OCI-LY7 (cell line): ENCODE results near the gene EPHB1. TPM values are rescaled to one million over a fixed set of nuclear protein-coding genes. Genes with fewer than 3 reads are reported as not detected.

Experiments used
- BruUV-seq: library from RNA; stranded (reverse); fragments of 400-500 nt; replicated peaks from 2 replicates; lab custom pipeline; 2021; lab: Mats Ljungman, UMichigan
- CTCF ChIA-PET: fragments of 300-600 bp; sonication (Branson Sonifier 250); formaldehyde crosslinking; loops from one replicate; lab custom pipeline; 2022; ENCODE audit warnings: antibody characterized with exemption; ENCODE audit not compliant: unreplicated experiment; lab: Charles Lee
- POLR2A ChIA-PET: fragments of 300-600 bp; sonication (Branson Sonifier 250); formaldehyde crosslinking; loops from one replicate; lab custom pipeline; 2022; ENCODE audit warnings: antibody characterized with exemption; lab: Charles Lee
- DNase-seq: peaks from one replicate; pipeline ENCODE4 v3.0.0-alpha.2; 2015; ENCODE audit warnings: low spot score
- H2AFZ ChIP-seq: fragments of 200-600 bp; sonication (generic), shearing (Covaris generic); 2 replicates; pipeline ENCODE4 v1.6.1; 2014; ENCODE audit warnings: mild to moderate bottlenecking, antibody characterized with exemption, low read length, moderate library complexity
- H3K27ac ChIP-seq: fragments of 200-600 bp; sonication (generic); 2 replicates; pipeline ENCODE4 v1.5.1; 2014; ENCODE audit warnings: mixed run types, low read depth, mild to moderate bottlenecking, moderate library complexity, low read length, inconsistent platforms; ENCODE audit not compliant: poor library complexity, severe bottlenecking
- H3K36me3 ChIP-seq: fragments of 200-600 bp; sonication (generic); 2 replicates; pipeline ENCODE4 v1.6.1; 2014; ENCODE audit warnings: mild to moderate bottlenecking, antibody characterized with exemption, low read length, moderate library complexity, mixed read lengths; ENCODE audit not compliant: insufficient read depth
- H3K4me1 ChIP-seq: fragments of 200-600 bp; sonication (generic); 2 replicates; pipeline ENCODE4 v1.5.1; 2014; ENCODE audit warnings: mild to moderate bottlenecking, low read length; ENCODE audit not compliant: insufficient read depth, poor library complexity, severe bottlenecking
- H3K4me2 ChIP-seq: fragments of 200-600 bp; sonication (generic); 2 replicates; pipeline ENCODE4 v1.6.1; 2014; ENCODE audit warnings: mild to moderate bottlenecking, low read length
- H3K4me3 ChIP-seq: fragments of 200-600 bp; sonication (generic); 2 replicates; pipeline ENCODE4 v1.5.1; 2014; ENCODE audit warnings: mild to moderate bottlenecking, low read depth, low read length; ENCODE audit not compliant: poor library complexity, severe bottlenecking
- H3K79me2 ChIP-seq: fragments of 200-600 bp; sonication (generic); 2 replicates; pipeline ENCODE4 v1.6.1; 2016; ENCODE audit warnings: low read depth, mild to moderate bottlenecking, low read length, moderate library complexity, mixed read lengths; ENCODE audit not compliant: insufficient read depth
- H3K9me2 ChIP-seq: fragments of 200-600 bp; sonication (generic); 2 replicates; pipeline ENCODE4 v1.6.1; 2016; ENCODE audit warnings: mild to moderate bottlenecking, low read length, mixed read lengths; ENCODE audit not compliant: insufficient read depth
- H3K9me3 ChIP-seq: fragments of 200-600 bp; sonication (generic); 2 replicates; pipeline ENCODE4 v1.6.1; 2014; ENCODE audit warnings: mild to moderate bottlenecking, mixed run types, low read length, mixed read lengths
- H4K20me1 ChIP-seq: fragments of 200-600 bp; sonication (generic); 2 replicates; pipeline ENCODE4 v1.6.1; 2014; ENCODE audit warnings: mild to moderate bottlenecking, antibody characterized with exemption, low read length, moderate library complexity, mixed read lengths; ENCODE audit not compliant: insufficient read depth
- CTCF ChIP-seq: fragments of 200-600 bp; sonication (generic); conservative IDR thresholded peaks from 2 replicates; pipeline ENCODE4 v1.5.1; 2014; ENCODE audit warnings: mild to moderate bottlenecking, antibody characterized with exemption, low read length, moderate library complexity, mixed read lengths
- EZH2phosphoT487 ChIP-seq: fragments of 200-600 bp; sonication (generic); IDR thresholded peaks from 2 replicates; pipeline ENCODE4 v1.6.1; 2018; ENCODE audit warnings: low read depth, borderline replicate concordance, mild to moderate bottlenecking, mixed run types, antibody characterized with exemption, low read length, moderate library complexity, mixed read lengths
- intact Hi-C: fragments of 100-400 bp; cut with micrococcal nuclease; formaldehyde crosslinking; loops from one replicate; pipeline ENCODE4 v1.10.0; 2022; ENCODE audit not compliant: unreplicated experiment
- total RNA-seq, 2 experiments: library from RNA; depleted of rRNA in 1 of 2; stranded (reverse); fragments of >200 nt in 1 of 2; shearing (Covaris generic) in 1 of 2; gene quantifications; 2 replicates each; pipeline ENCODE4 v1.2.3, GENCODE V29; 2014 to 2022

Gene EPHB1
- total RNA-seq, 2 experiments from 2014 or later: 0.54 to 1.3 TPM

- Histone ChIP-seq H3K4me1 (no peaks in the 10 kb centered on the region), H3K36me3 (no peaks in the 10 kb centered on the region), H3K9me3 (no peaks in the 10 kb centered on the region), H3K27ac (no peak overlapping the region), H4K20me1 (no peaks in the 10 kb centered on the region), H3K79me2 (no peaks in the 10 kb centered on the region), H3K4me3 (no peak overlapping the region), H2AFZ (no peak overlapping the region), H3K9me2 (no peaks in the 10 kb centered on the region), H3K4me2 (no peak overlapping the region)
- no peak for DNase-seq
- TF ChIP-seq EZH2phosphoT487: no peak
- POLR2A ChIA-PET: no interaction called here
- BruUV-seq: no TSS peak
- CTCF ChIA-PET: no interaction called here
- intact Hi-C loops: no loop called here
These were observed 256.4 kb downstream of the EPHB1 start for GRCh38 chr3:135051409-135051973.

GRCh38 chr3:135055449-135055848 is 260.4 kb downstream of the EPHB1 start:
- Histone ChIP-seq H4K20me1 (no peaks in the 10 kb centered on the region), H2AFZ (no peak overlapping the region), H3K9me2 (no peaks in the 10 kb centered on the region), H3K79me2 (no peaks in the 10 kb centered on the region), H3K4me3 (no peak overlapping the region), H3K27ac (no peak overlapping the region), H3K36me3 (no peaks in the 10 kb centered on the region), H3K9me3 (no peaks in the 10 kb centered on the region), H3K4me2 (no peak overlapping the region), H3K4me1 (no peaks in the 10 kb centered on the region)
- ChIA-PET CTCF (no interaction called here), POLR2A (no interaction called here)
- no TSS peak for BruUV-seq
- no peak for DNase-seq
- intact Hi-C loops: no loop called here
- TF ChIP-seq CTCF (no peak), EZH2phosphoT487 (no peak)

GRCh38 chr3:135056084-135056730 is 261.1 kb downstream of the EPHB1 start:
- intact Hi-C loops: no loop called here
- Histone ChIP-seq H3K4me3 (no peak overlapping the region), H3K4me1 (no peaks in the 10 kb centered on the region), H3K27ac (no peak overlapping the region), H3K9me2 (no peaks in the 10 kb centered on the region), H2AFZ (no peak overlapping the region), H3K4me2 (no peak overlapping the region), H4K20me1 (no peaks in the 10 kb centered on the region), H3K79me2 (no peaks in the 10 kb centered on the region), H3K9me3 (no peaks in the 10 kb centered on the region), H3K36me3 (no peaks in the 10 kb centered on the region)
- POLR2A ChIA-PET: no interaction called here
- CTCF ChIA-PET: no interaction called here
- TF ChIP-seq CTCF (no peak), EZH2phosphoT487 (no peak)
- BruUV-seq: no TSS peak
- no peak for DNase-seq
